SW 1271 (cell line): ENCODE measurements around the gene CLEC20A.

ENCODE experiments used
- DNase-seq, 2 experiments: peaks; one replicate each; lab custom pipeline; 2025; lab: John Stamatoyannopoulos, UW

The CLEC20A gene

DNA sequence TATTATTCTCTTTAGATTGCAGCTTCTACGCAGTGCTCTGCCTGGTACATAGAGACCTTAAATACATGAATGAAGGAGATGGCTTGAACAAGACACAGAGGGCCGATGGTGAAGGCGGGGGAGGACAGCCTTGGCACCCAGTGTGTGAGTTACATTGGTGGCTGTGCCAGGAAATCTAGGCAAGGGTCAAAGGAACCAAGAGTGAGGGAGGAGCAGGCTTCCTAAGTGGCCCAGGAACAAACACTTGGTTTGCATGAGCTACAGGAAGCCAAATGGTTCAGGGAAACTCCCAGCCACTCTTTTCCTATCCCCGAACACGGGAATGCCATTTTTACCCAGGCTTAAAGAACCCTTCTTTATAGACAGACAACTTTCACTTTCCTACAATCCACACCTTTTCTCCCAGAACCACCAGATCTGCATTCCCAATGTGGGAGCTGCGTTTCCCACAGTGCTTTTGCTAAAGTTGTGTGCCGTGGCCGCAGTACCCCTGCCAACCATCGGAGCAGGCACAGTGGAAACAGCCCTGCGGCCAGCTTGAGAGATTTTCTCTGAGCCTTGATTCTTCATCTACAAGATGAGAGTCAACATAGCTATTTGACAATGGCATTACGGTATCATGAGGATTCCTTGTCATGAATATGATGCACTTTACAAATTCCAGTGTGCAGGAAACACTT is 3.5 kb upstream of the CLEC20A start:
- DNase-seq, result no peak

DNA sequence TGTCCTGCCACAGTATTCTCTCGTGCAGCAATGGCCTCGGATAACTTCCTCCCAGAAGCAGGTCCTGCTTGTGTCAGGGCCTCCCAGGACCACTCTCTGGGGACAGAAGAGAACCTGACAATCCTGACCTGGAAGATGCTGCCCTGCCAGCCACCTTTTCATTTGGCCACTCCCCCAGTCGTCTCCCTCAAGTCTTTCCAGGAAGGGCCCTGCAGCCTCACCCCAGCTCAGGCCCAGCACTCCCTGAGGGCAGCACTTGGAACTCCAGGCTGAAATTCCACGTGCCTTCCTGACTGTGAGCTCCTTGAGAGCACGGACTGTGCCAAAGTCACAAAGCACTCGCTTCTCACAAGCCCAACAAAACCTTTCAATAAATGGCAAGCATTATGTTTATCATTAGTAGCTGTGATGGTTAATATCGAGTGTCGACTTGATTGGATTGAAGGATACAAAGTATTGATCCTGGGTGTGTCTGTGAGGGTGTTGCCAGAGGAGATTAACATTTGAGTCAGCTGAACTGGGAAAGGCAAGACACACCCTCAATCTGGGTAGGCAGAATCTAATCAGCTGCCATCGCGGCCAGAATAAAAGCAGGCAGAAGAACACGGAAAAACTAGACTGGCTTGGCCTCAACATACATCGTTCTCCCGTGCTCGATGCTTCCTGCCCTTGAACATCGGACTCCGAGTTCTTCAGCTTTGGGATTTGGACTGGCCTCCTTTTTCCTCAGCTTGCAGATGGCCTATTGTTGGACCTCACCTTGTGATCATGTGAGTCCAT is 2.3 kb upstream of the CLEC20A start:
- DNase-seq, result no peak

DNA sequence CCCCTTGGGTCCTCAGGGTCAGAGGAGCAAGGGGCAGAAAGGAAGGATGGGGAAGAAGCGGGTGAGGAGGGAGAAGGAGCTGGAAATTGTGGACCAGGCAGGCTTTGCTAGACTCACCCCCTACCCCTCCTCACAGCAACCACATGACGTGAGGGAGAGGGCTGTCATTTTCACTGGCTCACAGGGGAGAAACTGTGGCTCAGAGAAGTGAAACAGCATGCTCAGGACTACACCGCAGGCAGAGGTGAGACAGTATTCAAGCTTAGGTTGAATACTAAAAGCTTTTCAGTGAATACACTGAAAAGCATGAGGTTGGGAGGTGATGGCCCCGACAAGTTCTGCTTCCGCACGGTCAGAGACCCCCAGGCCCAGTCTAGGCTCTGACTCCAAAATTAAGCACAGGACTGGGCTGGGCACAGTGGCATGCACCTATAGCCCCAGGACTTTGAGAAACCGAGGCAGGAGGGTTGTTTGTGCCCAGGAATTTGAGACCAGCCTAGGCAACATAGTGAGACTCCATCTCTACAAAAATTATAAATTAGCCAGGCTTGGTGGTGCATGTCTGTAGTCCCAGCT is 1.2 kb upstream of the CLEC20A start:
- no peak for DNase-seq

DNA sequence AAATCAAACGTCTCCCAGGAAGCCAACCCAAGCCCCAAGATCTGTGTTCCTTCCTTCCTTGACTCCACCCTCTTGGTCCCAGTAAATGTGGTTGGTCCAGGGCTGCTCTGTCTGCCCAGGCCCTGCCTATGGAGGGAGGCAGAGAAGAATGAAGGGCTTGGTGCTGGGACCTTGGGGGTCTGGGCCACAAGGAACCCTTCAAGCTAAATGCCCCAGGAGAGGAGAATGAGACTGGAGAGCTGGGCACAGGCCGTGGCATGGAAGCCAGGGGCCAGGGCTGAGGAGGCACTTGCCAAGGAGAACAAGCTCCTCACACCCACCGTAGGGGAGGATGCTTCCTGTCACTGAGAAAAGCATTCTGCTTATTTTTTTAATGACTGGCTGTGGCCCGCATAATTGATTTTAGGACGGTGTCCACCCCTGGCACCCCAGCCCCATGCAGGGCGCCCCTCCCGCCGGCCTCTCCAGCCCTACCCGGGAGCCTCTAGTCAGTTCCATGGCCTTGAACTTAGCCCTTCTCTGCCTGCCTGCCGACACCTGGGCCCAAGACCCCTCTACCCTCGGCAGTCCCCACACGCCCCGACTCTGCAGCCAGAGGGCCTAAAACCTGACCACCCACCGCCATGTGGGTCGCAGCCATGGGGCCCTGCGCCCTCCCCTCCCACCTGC is 889 bp downstream of the CLEC20A start:
- no peak for DNase-seq

DNA sequence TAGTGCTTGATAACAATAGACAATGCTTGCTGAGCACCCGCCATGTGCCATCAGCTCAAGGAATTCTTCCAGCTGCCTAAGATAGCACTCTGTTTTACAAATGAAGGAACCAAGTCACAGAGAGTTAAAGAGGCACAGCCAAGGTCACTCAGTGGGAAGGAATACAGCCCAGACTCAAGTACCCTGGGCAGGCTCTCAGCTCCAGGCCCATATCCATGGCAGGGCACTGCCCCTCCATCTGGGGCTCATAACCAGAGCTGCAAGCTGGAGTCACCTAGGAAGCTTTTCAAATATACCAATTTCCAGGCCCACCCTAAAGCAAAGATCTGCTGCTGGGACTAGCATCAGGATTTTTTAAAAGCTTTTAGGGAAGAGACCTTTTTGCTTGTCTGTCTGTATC is 1.6 kb downstream of the CLEC20A start:
- no peak for DNase-seq

DNA sequence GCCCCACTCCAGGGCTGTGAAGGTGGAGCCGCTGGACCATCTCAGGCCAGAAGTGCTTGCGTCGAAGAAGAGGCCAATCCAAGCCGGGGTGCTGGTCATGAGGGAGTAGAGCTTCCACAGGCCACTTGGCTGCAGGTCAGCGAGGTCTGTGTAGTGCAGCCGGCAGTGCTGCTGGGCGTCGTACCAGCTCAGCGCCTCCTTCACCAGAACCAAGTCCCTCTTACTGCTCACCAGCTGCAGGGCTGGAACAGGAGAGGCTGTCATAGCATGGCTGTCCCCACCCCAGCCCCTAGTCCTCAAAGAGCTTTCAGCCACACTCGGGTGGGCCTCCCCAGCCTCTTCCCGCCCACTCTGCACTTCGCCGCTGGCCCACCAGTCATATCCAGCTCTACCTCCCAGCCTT is 2.2 kb downstream of the CLEC20A start:
- no peak for DNase-seq

DNA sequence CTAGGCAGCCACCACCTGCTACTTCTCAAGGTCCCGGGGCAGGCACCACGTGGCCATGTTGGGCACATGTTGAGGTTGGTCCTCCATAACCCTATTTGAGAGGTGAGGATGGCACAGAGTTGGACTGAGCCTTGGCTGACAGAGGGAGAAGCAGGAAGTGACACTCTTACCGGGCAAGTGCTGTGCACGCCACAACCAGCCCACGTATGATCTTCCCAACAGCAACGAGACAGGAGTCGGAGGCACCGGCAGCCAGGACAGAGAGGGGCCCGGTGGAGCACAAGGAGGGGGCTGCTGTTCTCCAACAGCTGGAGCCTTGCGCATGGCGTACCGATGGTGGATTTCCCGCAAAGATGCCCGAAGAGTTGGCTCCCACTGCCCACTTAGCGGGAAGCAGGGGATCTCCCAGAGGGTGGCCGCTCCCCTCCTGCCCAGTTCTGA is 3.4 kb downstream of the CLEC20A start:
- DNase-seq, result no peak

DNA sequence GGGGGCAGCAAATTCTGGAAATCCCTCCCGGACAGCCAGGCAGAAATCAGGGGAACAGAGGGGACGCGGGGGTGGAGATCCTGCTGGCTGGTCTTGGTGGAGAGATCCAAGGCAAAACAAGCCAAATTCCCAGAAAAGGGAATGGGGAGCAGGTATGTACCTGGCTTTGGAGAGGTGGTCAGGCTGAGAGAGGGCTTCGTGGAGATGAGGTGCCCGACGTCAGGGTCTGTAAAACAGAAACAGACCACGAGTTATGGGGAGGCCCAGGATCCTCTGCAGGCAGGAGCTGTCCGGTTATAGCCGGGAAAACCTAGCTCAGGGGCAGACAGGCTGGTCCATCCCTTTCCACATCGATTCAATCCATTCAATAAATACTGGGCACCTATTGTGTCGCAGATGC is 4.4 kb downstream of the CLEC20A start:
- no peak for DNase-seq

DNA sequence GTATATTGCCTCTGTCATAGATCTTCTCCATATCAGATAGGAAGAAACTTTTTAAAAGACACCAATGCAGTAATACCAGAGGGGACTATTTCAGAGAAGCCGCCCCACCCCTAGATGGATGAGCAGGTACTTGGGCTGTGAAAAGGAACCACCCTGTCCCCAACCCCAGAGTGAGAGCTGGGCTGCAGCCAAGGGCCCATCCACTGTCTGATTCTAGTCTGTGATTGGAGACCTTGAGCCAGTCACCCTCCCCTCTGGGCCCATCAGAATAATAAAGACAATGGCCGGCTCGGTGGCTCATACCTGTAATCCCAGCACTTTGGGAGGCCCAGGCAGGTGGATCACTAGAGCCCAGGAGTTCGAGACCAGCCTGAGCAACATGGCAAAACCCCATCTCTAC is 5.0 kb downstream of the CLEC20A start:
- no peak for DNase-seq

DNA sequence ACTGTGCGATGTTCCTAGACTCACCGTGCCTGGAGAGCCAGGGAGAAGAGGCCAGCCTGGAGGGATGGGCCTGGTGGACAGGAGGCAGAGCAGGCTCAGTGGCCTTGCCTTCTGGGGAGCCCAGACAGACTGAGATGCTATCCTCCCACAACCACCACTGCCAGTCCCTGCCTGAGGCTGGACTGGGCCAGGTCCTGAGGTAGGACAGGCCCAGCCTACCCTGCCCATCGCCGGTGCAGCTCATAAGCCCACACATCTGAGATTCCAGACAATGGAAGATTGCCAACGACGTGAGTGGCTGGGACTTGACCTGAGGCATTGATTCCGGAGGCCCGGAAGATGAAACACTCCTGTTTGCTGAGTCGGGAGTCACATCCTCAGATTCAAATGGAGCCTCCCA is 5.8 kb downstream of the CLEC20A start:
- no peak for DNase-seq

DNA sequence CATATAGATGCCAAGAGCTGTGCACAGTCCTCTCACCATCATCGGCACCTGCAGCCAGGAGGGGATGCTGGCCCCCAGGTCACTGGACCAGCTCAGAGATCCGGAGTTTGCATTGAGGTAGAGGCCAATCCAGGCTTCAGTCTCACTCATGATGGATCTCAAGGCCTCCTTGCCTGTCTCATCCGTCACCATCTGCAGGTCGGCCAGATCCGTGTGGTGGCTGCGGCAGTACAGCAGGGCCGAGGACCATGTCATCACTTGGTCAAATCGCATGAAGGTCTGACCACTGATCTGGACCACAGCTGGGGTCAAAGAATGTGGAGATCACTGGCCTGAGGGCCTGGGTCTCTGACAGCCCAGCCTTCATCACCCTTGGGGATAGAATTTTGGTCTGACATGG is 6.6 kb downstream of the CLEC20A start:
- no peak for DNase-seq

DNA sequence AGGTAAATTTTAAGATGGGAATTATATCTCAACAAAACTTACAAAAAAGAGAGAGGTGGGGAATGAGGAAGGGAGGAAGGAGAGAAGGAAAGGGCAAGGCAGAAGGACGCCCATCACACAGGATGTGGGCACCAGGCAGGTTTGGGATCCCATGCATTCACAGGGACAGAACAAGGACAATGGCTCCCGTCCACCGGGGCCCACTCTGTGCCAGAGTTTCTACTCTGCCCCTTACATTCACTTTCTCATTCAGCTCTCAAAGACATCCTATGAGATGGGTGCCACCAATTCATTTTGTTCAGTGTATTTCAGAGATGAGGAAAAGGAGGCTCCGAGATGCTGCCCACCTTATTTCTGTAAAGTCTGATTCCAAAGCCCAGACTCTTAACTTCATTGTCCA is 7.4 kb downstream of the CLEC20A start:
- no peak for DNase-seq

DNA sequence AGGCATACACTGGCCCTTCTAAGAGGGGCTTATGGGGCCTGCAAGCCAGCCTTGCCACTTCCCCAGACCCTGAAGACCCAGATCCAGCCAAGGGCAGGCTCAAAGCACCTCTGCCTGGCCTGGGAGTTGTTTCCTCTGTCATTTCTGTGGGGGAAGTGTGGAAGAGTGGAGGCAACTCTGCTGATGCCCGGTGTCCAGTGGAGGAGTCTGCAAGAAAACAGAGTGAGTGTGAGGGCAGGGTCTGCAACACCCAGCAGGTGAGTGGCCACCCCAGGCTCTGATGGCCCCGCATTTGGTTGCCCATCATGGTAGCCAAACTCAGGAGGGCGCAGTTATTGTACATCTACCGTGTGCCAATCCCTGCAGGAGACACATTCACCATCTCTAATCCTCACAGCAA is 8.4 kb downstream of the CLEC20A start:
- DNase-seq, result no peak

DNA sequence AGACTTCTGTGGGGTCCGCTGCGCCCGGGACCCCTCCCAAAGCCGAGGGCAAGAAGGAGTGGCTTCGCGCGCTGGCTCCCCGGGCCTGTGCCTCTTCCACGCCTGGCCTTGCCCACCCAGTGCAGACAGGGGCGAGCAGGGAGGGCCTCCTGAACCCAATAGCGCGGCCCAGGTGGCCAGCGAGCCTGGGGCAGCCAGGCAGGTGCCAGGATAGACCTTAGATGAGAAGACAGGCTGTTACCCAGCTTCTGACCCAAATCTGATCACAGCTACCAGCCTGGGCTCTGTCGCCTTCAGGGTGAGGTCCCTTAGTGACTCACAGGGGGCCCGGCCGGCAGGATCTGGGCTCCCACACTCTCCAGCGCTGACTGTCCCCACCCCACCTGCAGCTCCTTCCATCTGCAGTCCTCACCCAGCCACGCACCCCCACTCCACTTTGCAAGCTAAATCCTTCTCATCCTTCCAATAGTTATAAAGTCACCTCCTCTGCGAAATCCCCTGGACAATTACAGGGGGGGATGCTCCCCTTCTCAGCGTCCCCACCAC is 9.6 kb downstream of the CLEC20A start:
- DNase-seq, result no peak

DNA sequence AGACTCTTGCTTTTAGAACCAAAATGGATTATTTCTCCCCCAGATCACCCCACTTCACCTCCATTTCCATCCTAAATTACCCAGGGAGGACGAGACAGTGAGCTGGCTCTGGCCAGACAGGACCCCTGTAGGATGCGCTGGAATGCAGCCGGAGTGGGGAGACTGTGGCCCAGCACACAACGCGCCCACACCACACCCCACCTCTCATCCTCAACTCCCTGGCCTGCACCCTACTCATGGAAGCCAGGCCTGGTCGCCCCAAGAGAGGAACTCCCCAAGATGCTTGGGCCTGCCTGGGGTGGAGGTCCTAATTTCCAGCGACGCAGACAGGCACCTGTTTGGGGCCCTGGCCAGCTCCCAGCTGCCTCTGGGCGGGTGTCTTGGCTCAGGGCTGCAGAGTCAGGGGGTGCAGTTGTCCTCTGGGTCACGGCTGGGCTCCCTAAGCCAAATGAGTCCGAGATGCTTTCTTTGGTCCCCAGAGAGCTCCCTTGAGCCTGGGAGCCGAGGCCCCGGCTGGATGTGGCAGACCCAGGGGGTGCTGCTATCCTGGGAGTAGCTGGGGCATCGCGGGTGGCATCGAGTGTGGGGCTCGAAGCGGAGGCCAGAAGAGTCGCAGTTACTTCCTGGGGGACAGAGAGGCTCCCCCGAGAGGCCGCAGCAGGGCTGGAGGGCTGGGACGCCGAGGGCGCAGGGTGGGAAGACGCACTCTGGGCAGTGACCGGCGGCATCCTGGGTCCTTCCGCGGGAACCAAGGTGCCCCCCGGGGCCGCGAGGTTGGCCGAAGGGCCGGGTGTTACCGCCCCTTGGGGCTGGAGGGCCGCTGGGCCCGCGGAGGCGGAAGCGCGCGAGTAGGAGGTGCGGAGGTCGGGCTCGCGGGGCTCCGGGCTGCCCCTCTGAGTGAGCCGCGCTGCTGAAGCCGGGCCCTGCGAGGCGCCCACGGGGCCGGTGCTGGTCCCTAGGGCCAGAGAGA is 10.4 kb downstream of the CLEC20A start:
- no peak for DNase-seq

DNA sequence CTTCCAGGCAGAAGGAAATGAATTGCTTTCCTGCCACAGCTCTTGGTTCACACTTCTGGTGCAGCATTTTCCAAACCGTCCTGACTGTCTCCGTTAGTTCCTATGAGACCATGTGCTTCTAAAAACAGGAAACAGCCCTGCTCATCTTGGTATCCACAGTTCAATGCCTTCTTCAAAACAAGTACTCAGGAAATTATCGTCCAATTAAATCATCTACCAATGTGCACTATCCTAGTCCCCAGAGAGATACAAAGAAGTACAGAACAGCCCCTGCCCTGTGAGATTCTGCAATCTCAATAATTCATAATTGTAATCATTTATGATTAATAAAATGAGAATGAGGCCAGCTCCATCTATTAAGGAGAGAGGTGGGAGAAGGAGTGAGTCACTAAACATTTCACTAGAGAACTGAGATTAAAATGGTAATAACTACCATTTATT is 11.2 kb downstream of the CLEC20A start:
- no peak for DNase-seq

DNA sequence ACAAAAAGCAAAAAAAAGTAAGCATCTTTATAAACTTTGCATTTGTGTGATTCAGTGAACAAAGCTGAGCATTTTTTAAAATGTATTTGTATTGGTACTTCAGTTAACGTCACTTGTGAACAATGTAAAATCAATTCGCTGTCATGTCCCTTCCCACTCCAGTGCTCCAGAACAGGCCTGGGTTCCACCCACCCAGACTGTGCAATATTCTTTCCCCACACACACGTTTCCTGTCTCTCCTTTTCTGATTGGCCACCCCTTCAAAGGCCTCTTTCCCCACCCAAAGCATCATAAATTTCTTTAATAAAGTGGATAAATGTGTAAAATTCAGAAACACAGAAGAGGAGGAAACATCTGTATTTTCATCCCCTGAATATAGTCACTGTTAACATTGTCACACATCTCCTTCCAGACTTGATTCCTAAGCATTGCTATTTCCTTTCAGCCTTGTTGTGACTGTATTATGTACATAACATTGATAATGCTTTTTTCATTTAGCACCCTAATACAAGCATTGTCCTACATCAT is 12.0 kb downstream of the CLEC20A start:
- DNase-seq, result no peak

DNA sequence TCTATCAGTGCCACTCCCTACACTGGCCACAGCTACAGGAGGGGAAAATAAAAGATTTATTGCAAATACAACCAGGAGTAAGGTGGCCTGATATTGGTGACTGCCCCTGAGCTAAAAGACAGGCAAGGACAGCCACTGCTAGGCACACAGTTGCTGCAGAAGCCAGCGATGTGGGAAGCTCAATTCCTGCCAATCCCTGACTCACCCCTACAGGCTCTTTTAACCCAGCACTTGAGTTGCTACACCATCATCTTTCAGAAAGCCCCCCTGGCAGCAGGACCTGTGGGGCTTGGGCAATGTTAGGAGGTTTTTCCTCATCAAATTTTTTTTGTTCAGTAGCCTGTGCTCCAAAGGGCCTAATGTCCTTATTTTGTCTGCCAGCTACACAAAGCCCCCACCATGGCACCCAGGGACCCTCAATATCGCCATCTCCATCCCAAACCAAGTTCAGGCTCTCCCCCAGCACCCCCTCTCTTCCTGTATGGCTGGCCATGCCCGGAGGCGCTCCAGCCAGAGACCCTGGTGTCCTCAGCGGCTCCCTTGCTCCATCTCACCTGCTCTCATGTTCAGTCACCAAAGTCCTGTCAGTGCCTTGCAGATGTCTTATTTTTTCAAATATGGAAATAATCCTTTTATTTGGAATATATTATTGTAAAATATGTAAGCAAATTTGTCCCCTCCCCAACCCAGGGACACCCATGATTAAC is 13.4 kb downstream of the CLEC20A start:
- no peak for DNase-seq

DNA sequence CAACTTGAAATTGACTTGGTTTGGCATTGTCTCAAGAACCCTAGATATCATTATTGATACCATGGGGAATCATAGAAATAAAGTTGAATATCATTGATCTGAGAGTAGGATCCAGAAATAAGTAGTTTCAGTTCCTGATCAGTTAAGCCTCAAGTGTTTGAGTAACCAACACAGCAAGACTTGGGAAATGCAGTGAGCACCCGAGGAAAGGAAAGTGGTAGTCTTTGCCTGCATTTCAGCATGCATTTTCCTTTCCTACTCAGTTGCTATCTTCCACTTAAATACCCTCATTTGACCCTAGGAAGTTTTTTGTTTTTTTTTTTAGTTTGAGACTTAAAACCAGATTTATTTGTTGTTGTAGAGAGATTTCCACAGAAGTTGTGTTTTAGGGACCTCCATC is 18.9 kb downstream of the CLEC20A start:
- no peak for DNase-seq

DNA sequence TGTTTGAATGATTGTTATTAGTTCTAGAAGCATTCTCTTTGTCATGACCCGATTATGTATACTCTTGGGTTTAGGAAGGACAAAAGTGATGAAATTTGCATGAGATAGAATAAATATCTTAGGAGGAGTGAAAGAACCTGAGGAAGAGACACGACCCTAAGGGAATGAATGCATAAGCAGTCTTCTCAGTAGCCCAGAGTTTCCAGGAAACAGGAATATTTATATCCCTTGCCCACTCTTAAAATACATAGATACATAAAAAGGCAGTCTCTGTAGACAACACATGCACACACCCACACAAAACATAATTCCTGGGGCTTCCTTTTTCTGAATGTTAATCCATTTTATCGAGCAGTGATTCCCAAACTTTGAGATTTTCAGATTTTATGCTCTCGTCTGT is 19.4 kb downstream of the CLEC20A start:
- DNase-seq, result no peak
